Liver (tissue), 9 donors: ENCODE data around the gene FKBP1B. TPM values are rescaled to one million over a fixed set of nuclear protein-coding genes. Genes with fewer than 3 reads are reported as not detected.

Experiments
- DNase-seq: peaks from one replicate; pipeline ENCODE4 v3.0.0-alpha.2; 2017; ENCODE audit warnings: low spot score
- H3K27ac ChIP-seq, 2 donors: one replicate each; pipeline ENCODE4 v1.7.0; 2013; ENCODE audit warnings: inconsistent platforms in 2 of 2, low read length in 2 of 2, control low read depth in 1 of 2, low read depth in 1 of 2, mild to moderate bottlenecking in 1 of 2
- H3K27me3 ChIP-seq, 4 donors: one replicate each; pipeline versions ENCODE4 v1.6.1 to v1.7.0; 2013; ENCODE audit warnings: low read length in 3 of 4, inconsistent platforms in 1 of 4, mild to moderate bottlenecking in 1 of 4, moderate library complexity in 1 of 4; ENCODE audit not compliant: control insufficient read depth in 4 of 4, insufficient read depth in 4 of 4
- H3K36me3 ChIP-seq, 4 donors: one replicate each; pipeline versions ENCODE4 v1.6.1 to v1.7.0; 2013; ENCODE audit warnings: low read length in 3 of 4, mild to moderate bottlenecking in 3 of 4, low read depth in 1 of 4, moderate library complexity in 1 of 4; ENCODE audit not compliant: control insufficient read depth in 4 of 4, insufficient read depth in 3 of 4
- H3K4me1 ChIP-seq, 4 donors: one replicate each; pipeline versions ENCODE4 v1.6.1 to v1.7.0; 2013; ENCODE audit warnings: low read length in 3 of 4, mild to moderate bottlenecking in 3 of 4, moderate library complexity in 1 of 4; ENCODE audit not compliant: control insufficient read depth in 4 of 4, insufficient read depth in 4 of 4
- H3K4me3 ChIP-seq, 3 donors: one replicate each; pipeline versions ENCODE4 v1.6.1 to v1.7.0; 2013; ENCODE audit warnings: low read length in 3 of 3, control low read depth in 1 of 3, low read depth in 1 of 3, mild to moderate bottlenecking in 1 of 3
- H3K9ac ChIP-seq, 2 donors: one replicate each; pipeline ENCODE4 v1.7.0; 2013; ENCODE audit warnings: low read length in 2 of 2, mild to moderate bottlenecking in 2 of 2, moderate library complexity in 2 of 2, control low read depth in 1 of 2, low read depth in 1 of 2
- H3K9me3 ChIP-seq, 4 donors: one replicate each; pipeline versions ENCODE4 v1.6.1 to v1.7.0; 2013; ENCODE audit warnings: low read length in 3 of 4; ENCODE audit not compliant: control insufficient read depth in 4 of 4
- ATF3 ChIP-seq: IDR thresholded peaks from 2 replicates; pipeline ENCODE4 v1.6.1; 2016; ENCODE audit warnings: antibody characterized with exemption
- CTCF ChIP-seq: fragments of 150-350 bp; IDR thresholded peaks from 2 replicates; pipeline ENCODE4 v1.5.1; 2017; ENCODE audit warnings: improper control_type of control experiment, low read depth, low read length; ENCODE audit not compliant: missing input control
- EGR1 ChIP-seq, 2 donors: IDR thresholded peaks; 2 replicates each; pipeline ENCODE4 v1.6.1; 2016 to 2018; ENCODE audit warnings: antibody characterized with exemption in 2 of 2, low read depth in 2 of 2
- FOXA1 ChIP-seq: IDR thresholded peaks from 2 replicates; pipeline ENCODE4 v1.6.1; 2016; ENCODE audit warnings: antibody characterized with exemption
- FOXA2 ChIP-seq: IDR thresholded peaks from 2 replicates; pipeline ENCODE4 v1.6.1; 2016; ENCODE audit warnings: antibody characterized with exemption
- GABPA ChIP-seq, 2 donors: IDR thresholded peaks in 1 of 2; conservative IDR thresholded peaks in 1 of 2; 2 replicates each; pipeline ENCODE4 v1.6.1; 2016; ENCODE audit warnings: antibody characterized with exemption in 2 of 2, mild to moderate bottlenecking in 1 of 2, moderate library complexity in 1 of 2
- HNF4A ChIP-seq, 2 donors: conservative IDR thresholded peaks; 2 replicates each; pipeline ENCODE4 v1.6.1; 2016; ENCODE audit warnings: antibody characterized with exemption in 2 of 2, mild to moderate bottlenecking in 2 of 2
- MAX ChIP-seq: IDR thresholded peaks from 2 replicates; pipeline ENCODE4 v1.6.1; 2016; ENCODE audit warnings: antibody characterized with exemption
- NR2F2 ChIP-seq: IDR thresholded peaks from 2 replicates; pipeline ENCODE4 v1.6.1; 2016; ENCODE audit warnings: antibody characterized with exemption
- RAD21 ChIP-seq, 2 donors: IDR thresholded peaks; 2 replicates each; pipeline ENCODE4 v1.6.1; 2016; ENCODE audit warnings: antibody characterized with exemption in 2 of 2, mild to moderate bottlenecking in 2 of 2
- REST ChIP-seq: IDR thresholded peaks from 2 replicates; pipeline ENCODE4 v1.6.1; 2016; ENCODE audit warnings: antibody characterized with exemption, mild to moderate bottlenecking
- RXRA ChIP-seq, 2 donors: IDR thresholded peaks; 2 replicates each; pipeline ENCODE4 v1.6.1; 2017 to 2018; ENCODE audit warnings: antibody characterized with exemption in 2 of 2, mild to moderate bottlenecking in 1 of 2
- SP1 ChIP-seq: IDR thresholded peaks from 2 replicates; pipeline ENCODE4 v1.6.1; 2018; ENCODE audit warnings: antibody characterized with exemption, mild to moderate bottlenecking
- TAF1 ChIP-seq: conservative IDR thresholded peaks from 2 replicates; pipeline ENCODE4 v1.6.1; 2016; ENCODE audit warnings: antibody characterized with exemption, mild to moderate bottlenecking
- YY1 ChIP-seq: IDR thresholded peaks from 2 replicates; pipeline ENCODE4 v1.6.1; 2016; ENCODE audit warnings: antibody characterized with exemption, mild to moderate bottlenecking
- ZBTB33 ChIP-seq: IDR thresholded peaks from 2 replicates; pipeline ENCODE4 v1.6.1; 2016; ENCODE audit warnings: antibody characterized with exemption
- WGBS: extraction: QIAGEN DNeasy Blood & Tissue Kit; methylation state at CpG from one replicate; pipeline ENCODE4 v1.1.7; 2013; 5-methylcytosine and 5-hydroxymethylcytosine counted together
- polyA plus RNA-seq, 2 donors: library from polyadenylated mRNA; stranded (reverse) in 1 of 2; unstranded in 1 of 2; fragments of 200-250 nt in 1 of 2; fragments of >200 nt in 1 of 2; fragmentation: Nextera tagmentation in 1 of 2; extraction: Ambion mirVana in 1 of 2; gene quantifications; one replicate each; pipeline versions ENCODE4 v1.2.1 to v1.2.3, GENCODE V29; 2013 to 2015
- total RNA-seq, 2 donors: library from RNA; depleted of rRNA; stranded (reverse); fragments of >200 nt; gene quantifications; one replicate each; pipeline ENCODE4 v1.2.3, GENCODE V29; 2014
- donor health status: healthy.
- donor health status: healthy.
- donor health status: healthy.
- donor health status: healthy.
- donor health status: healthy.

Gene FKBP1B
- total and polyA plus RNA-seq, 4 donors: 3.6 to 23.6 (median 11.5) TPM

GRCh38 chr2:24065341-24065740 lies 15.8 kb downstream of the FKBP1B start:
- no peak overlapping the region for H3K9ac ChIP-seq
- peaks cover 1 to 41% (median 23%) of the 10 kb centered on the region in 4 donors for H3K36me3 ChIP-seq
- no peak overlapping the region for H3K27ac ChIP-seq
- DNase-seq: no peak
- WGBS: 88% methylated on average over 2 of the region's 2 CpGs
- H3K9me3 ChIP-seq: no peaks in the 10 kb centered on the region
- TF ChIP-seq HNF4A (conservative IDR thresholded peaks at IDR 0.05): no peak
- TF ChIP-seq TAF1: no peak
- no peak for TF ChIP-seq CTCF
- TF ChIP-seq YY1: no peak
- TF ChIP-seq FOXA2: no peak
- no peak for TF ChIP-seq EGR1 (IDR thresholded peaks at IDR 0.05; ENCODE audit: low read depth in 2 of 2)
- no peak for TF ChIP-seq MAX
- no peak for TF ChIP-seq NR2F2
- TF ChIP-seq FOXA1: no peak
- TF ChIP-seq SP1: no peak
- TF ChIP-seq RXRA (IDR thresholded peaks at IDR 0.05): no peak
- TF ChIP-seq ZBTB33: no peak
- TF ChIP-seq RAD21 (IDR thresholded peaks at IDR 0.05): no peak
- TF ChIP-seq ATF3: no peak
- no peak for TF ChIP-seq REST
- H3K4me3 ChIP-seq: no peak overlapping the region
- H3K27me3 ChIP-seq: no peaks in the 10 kb centered on the region
- no peaks in the 10 kb centered on the region for H3K4me1 ChIP-seq

- H3K9ac ChIP-seq: no peak overlapping the region
- H3K27me3 ChIP-seq: no peaks in the 10 kb centered on the region
- no peak for DNase-seq
- H3K36me3 ChIP-seq: peaks cover 1 to 47% (median 19%) of the 10 kb centered on the region in 4 donors
- no peaks in the 10 kb centered on the region for H3K9me3 ChIP-seq
- H3K27ac ChIP-seq: no peak overlapping the region
- H3K4me1 ChIP-seq: peaks cover 1 to 16% (median 9%) of the 10 kb centered on the region in 4 donors
- WGBS: 72% methylated on average over 4 of the region's 4 CpGs
- no peak overlapping the region for H3K4me3 ChIP-seq
- TF ChIP-seq ZBTB33 (no peak), GABPA (IDR thresholded peaks at IDR 0.05 in 1 of 2, conservative IDR thresholded peaks at IDR 0.05 in 1 of 2) (no peak), FOXA2 (no peak), SP1 (no peak), NR2F2 (no peak), RXRA (IDR thresholded peaks at IDR 0.05) (no peak), CTCF (no peak), RAD21 (IDR thresholded peaks at IDR 0.05) (no peak), ATF3 (no peak), HNF4A (conservative IDR thresholded peaks at IDR 0.05) (no peak), YY1 (no peak)
These were observed 22.7 kb downstream of the FKBP1B start for GRCh38 chr2:24072259-24072658.
